Activated T-helper 1 cell treated with Interleukin-2 at 50 U/mL for 16 hours (primary cell): Measurements from ENCODE around the gene PGGHG.
"Not testable (repeated sequence)": the region's sequence is repeated elsewhere in the genome, so short reads cannot be mapped to it uniquely, and the experiment has no call there.

Source experiments
- DNase-seq: peaks from one replicate; pipeline ENCODE4 v3.0.0-alpha.2; 2020; ENCODE audit warnings: low read depth

The PGGHG gene

GRCh38 chr11:330307-330693 lies 41.4 kb downstream of the PGGHG start:
- DNase-seq = no peak

GRCh38 chr11:330694-331357 lies 41.9 kb downstream of the PGGHG start:
- DNase-seq = no peak

- DNase-seq = no peak
These were observed 42.6 kb downstream of the PGGHG start for GRCh38 chr11:331358-332060.

GRCh38 chr11:332651-333480 lies 43.9 kb downstream of the PGGHG start:
- DNase-seq = no peak

- DNase-seq = not testable (repeated sequence)
These were observed 44.8 kb downstream of the PGGHG start for GRCh38 chr11:333616-334263.

- no peak for DNase-seq
These were observed 45.5 kb downstream of the PGGHG start for GRCh38 chr11:334264-334994.

GRCh38 chr11:335779-336658 lies 47.1 kb downstream of the PGGHG start:
- no peak for DNase-seq

- no peak for DNase-seq
These were observed 47.8 kb downstream of the PGGHG start for GRCh38 chr11:336659-337198.

- no peak for DNase-seq
These were observed 48.8 kb downstream of the PGGHG start for GRCh38 chr11:337711-338110.

- DNase-seq = no peak
These were observed 51.0 kb downstream of the PGGHG start for GRCh38 chr11:339963-340362.

GRCh38 chr11:340539-341512 lies 51.9 kb downstream of the PGGHG start:
- DNase-seq = no peak

GRCh38 chr11:342328-342727 lies 53.4 kb downstream of the PGGHG start:
- DNase-seq = no peak

- DNase-seq = no peak
These were observed 56.1 kb downstream of the PGGHG start for GRCh38 chr11:344836-345578.
